Esophagus (tissue), 2 donors: Measurements from ENCODE around the gene ATP13A3. TPM values are rescaled to one million over a fixed set of nuclear protein-coding genes. Genes with fewer than 3 reads are reported as not detected.

Experiments used
- H3K27ac ChIP-seq, 2 donors: one replicate each; pipeline ENCODE4 v1.5.1; 2013; ENCODE audit warnings: low read depth in 2 of 2, mild to moderate bottlenecking in 2 of 2, inconsistent platforms in 1 of 2, low read length in 1 of 2, moderate library complexity in 1 of 2
- H3K27me3 ChIP-seq, 2 donors: one replicate each; pipeline ENCODE4 v1.6.1; 2013; ENCODE audit warnings: low read length in 2 of 2, control low read depth in 1 of 2, mild to moderate bottlenecking in 1 of 2; ENCODE audit not compliant: insufficient read depth in 2 of 2, control insufficient read depth in 1 of 2
- H3K36me3 ChIP-seq, 2 donors: one replicate each; pipeline ENCODE4 v1.6.1; 2013; ENCODE audit warnings: low read length in 1 of 2; ENCODE audit not compliant: control insufficient read depth in 2 of 2, insufficient read depth in 2 of 2
- H3K4me1 ChIP-seq, 2 donors: one replicate each; pipeline ENCODE4 v1.6.1; 2013; ENCODE audit warnings: low read length in 1 of 2; ENCODE audit not compliant: control insufficient read depth in 2 of 2, insufficient read depth in 2 of 2
- H3K4me3 ChIP-seq, 2 donors: one replicate each; pipeline ENCODE4 v1.5.1; 2013; ENCODE audit warnings: low read length in 2 of 2, mild to moderate bottlenecking in 2 of 2, low read depth in 1 of 2, moderate library complexity in 1 of 2
- H3K9me3 ChIP-seq, 2 donors: one replicate each; pipeline ENCODE4 v1.6.1; 2013; ENCODE audit warnings: mild to moderate bottlenecking in 2 of 2, low read depth in 1 of 2, low read length in 1 of 2, moderate library complexity in 1 of 2; ENCODE audit not compliant: control insufficient read depth in 2 of 2, insufficient read depth in 1 of 2
- WGBS, 2 donors: extraction: QIAGEN DNeasy Blood & Tissue Kit; methylation state at CpG; one replicate each; pipeline ENCODE4 v1.1.7; 2013; 5-methylcytosine and 5-hydroxymethylcytosine counted together
- polyA plus RNA-seq, 2 donors: library from polyadenylated mRNA; stranded (reverse); fragments of 200-250 nt; gene quantifications; one replicate each; pipeline ENCODE4 v1.2.3, GENCODE V29; 2013
- donor health status: healthy with polysubstance abuse.
- donor health status: Bipolar disorder and iron deficiency.

The ATP13A3 gene
- polyA plus RNA-seq, 2 donors, result 9.6 to 12.2 TPM

GRCh38 chr3:194431554-194431953, 55.2 kb downstream of the ATP13A3 start:
- WGBS, 2 donors, result 74 to 82% methylated on average over 5 of the region's 5 CpGs
- H3K27ac ChIP-seq, result no peak overlapping the region
- no peaks in the 10 kb centered on the region for H3K9me3 ChIP-seq
- no peaks in the 10 kb centered on the region for H3K27me3 ChIP-seq
- H3K4me3 ChIP-seq, result no peak overlapping the region
- peaks cover 4 to 8% of the 10 kb centered on the region in 2 donors for H3K36me3 ChIP-seq
- no peaks in the 10 kb centered on the region for H3K4me1 ChIP-seq

DNA sequence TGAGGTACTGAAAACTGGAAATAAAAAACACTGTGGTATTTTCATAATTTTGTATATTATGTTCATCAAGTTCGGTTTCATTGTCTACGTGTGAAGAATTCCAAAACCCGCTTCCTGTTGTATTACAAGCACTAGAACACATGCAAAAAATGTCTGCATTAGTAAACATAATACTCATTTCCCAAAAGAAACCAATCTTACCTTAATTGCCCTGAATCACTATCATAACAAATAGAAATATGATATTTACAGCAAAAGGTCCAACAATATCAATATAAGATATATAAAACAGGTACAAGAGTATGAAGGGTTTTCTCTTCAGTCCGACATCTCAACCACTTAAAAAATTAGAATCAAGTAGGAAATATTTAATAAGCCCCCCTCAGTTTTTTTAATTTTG, 61.4 kb downstream of the ATP13A3 start:
- Histone ChIP-seq H3K4me1 (no peaks in the 10 kb centered on the region), H3K36me3 (peaks cover 0 to 3% of the 10 kb centered on the region in 2 donors), H3K4me3 (no peak overlapping the region), H3K27me3 (no peaks in the 10 kb centered on the region), H3K27ac (no peak overlapping the region), H3K9me3 (no peaks in the 10 kb centered on the region)
- WGBS, 2 donors, result 93 to 94% methylated on average over 4 of the region's 4 CpGs

DNA sequence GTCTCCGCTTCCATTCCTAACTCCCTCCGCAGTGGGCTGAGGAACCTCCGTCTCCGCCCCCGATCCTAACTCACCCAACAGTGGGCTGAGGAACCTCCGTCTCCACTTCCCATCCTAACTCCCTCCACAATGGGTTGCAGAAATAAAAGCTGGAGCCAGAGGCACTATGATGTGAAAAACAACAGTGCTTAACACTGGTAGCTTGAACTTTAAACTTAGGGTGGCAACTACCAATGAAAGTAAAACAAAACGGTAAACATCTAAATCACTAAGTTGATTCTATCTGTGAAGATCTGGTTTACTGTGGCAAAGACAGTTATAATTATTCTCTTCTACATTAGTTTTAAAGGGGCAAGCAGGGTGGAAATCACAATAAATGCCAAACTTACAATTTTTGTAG, 61.8 kb downstream of the ATP13A3 start:
- Histone ChIP-seq H3K27ac (no peak overlapping the region), H3K4me1 (no peaks in the 10 kb centered on the region), H3K27me3 (no peaks in the 10 kb centered on the region), H3K9me3 (no peaks in the 10 kb centered on the region), H3K36me3 (peaks cover 0 to 3% of the 10 kb centered on the region in 2 donors), H3K4me3 (no peak overlapping the region)
- WGBS, 2 donors, result 95 to 96% methylated on average over 7 of the region's 7 CpGs

- Histone ChIP-seq H3K4me1 (no peaks in the 10 kb centered on the region), H3K27me3 (no peaks in the 10 kb centered on the region), H3K27ac (no peak overlapping the region), H3K36me3 (peaks cover 0 to 3% of the 10 kb centered on the region in 2 donors), H3K4me3 (no peak overlapping the region), H3K9me3 (no peaks in the 10 kb centered on the region)
- 93 to 100% methylated on average over 1 of the region's 1 CpG for WGBS, 2 donors
Measured at GRCh38 chr3:194424373-194424772, 62.4 kb downstream of the ATP13A3 start.

DNA sequence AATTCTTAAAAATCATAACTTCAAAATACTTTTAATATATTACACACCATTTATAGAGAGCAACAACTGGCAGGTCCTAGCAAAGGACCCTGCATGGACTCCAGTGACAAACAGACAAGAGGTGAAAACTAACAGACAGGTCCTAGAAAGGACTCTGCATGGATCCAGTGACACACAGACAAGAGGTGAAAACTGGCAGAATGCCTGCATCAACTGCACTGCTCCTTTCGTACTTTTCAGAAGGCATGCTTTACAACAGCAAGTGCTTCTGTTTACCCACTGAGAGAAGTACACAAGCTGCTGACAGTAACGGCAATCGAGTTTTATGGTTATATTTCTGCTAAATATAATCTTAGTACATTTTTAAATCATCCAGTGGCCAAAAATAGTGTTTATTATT, 63.5 kb downstream of the ATP13A3 start:
- 79 to 91% methylated on average over 3 of the region's 3 CpGs for WGBS, 2 donors
- Histone ChIP-seq H3K4me1 (no peaks in the 10 kb centered on the region), H3K27ac (no peak overlapping the region), H3K9me3 (no peaks in the 10 kb centered on the region), H3K4me3 (no peak overlapping the region), H3K27me3 (no peaks in the 10 kb centered on the region), H3K36me3 (peaks cover 0 to 3% of the 10 kb centered on the region in 2 donors)

DNA sequence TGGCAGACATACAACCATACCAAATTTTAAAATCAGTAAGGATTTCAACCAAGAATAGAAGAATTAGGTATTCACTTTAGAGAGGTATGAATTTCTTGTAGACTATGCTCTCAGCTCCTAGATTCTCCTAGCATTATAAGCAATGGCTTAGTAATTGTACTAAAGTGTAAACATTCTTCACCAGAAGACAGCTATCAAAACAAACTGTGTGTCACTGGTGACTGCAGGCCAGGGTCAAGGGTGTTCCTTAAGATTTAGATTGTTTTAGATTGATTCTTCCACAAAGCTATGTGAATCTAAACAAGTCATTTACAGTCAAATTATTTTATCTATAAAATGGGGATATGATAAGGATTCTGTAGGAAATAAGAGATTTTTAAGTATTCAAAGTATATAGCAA, 64.6 kb downstream of the ATP13A3 start:
- no peaks in the 10 kb centered on the region for H3K27me3 ChIP-seq
- H3K9me3 ChIP-seq, result no peaks in the 10 kb centered on the region
- peaks cover 0 to 3% of the 10 kb centered on the region in 2 donors for H3K36me3 ChIP-seq
- no peak overlapping the region for H3K27ac ChIP-seq
- no peaks in the 10 kb centered on the region for H3K4me1 ChIP-seq
- no peak overlapping the region for H3K4me3 ChIP-seq

GRCh38 chr3:194418671-194419070, 68.1 kb downstream of the ATP13A3 start:
- 90 to 95% methylated on average over 2 of the region's 2 CpGs for WGBS, 2 donors

DNA sequence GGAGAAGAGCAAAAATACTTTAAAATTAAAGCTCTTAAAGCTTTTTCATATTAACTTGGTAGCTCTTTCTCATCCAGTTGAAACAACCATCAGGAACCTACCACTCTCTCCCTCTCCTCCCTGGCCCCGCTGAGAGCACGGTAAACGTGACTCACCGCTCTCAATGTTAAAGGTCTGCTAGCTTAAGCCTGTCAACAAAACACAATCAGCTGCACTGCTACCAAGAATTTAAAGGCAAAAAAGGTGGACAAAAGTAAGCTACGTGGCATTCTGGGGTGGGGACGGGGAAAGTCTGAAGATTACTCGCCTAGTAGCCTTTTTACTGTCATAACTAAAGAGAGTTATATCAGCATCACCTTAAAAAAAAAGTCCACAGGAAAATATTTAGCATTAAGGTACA, 79.4 kb downstream of the ATP13A3 start:
- H3K4me3 ChIP-seq, result no peak overlapping the region
- 82% methylated on average over 7 of the region's 7 CpGs for WGBS, 2 donors
- no peaks in the 10 kb centered on the region for H3K9me3 ChIP-seq
- no peak overlapping the region for H3K27ac ChIP-seq
- H3K4me1 ChIP-seq, result no peaks in the 10 kb centered on the region
- no peaks in the 10 kb centered on the region for H3K27me3 ChIP-seq
- peaks cover 0 to 7% of the 10 kb centered on the region in 2 donors for H3K36me3 ChIP-seq

More at GRCh38 chr3:194418671-194419070, 68.1 kb downstream of the ATP13A3 start:
- H3K27ac ChIP-seq, result no peak overlapping the region
- no peak overlapping the region for H3K4me3 ChIP-seq
- H3K27me3 ChIP-seq, result no peaks in the 10 kb centered on the region
- H3K36me3 ChIP-seq, result no peaks in the 10 kb centered on the region
- H3K4me1 ChIP-seq, result no peaks in the 10 kb centered on the region
- no peaks in the 10 kb centered on the region for H3K9me3 ChIP-seq

DNA sequence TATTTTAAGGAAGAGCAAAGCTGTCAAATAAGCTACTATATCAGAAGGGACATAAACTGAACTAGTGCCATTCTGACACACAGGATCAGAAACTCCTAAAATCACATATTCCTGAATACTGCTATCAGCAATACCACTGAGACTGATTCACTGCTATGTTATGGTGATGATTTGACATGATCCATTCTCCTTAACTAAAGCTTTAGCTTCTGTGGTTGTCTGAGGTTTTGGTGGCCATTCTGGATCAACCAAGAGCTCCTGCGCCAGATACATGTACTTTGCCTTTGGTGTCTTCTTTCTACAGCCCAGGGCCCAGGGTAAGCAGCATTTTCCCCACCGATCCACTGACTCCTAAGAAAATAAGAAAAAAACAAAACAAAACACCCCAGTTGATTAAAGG, 81.0 kb downstream of the ATP13A3 start:
- no peaks in the 10 kb centered on the region for H3K4me1 ChIP-seq
- H3K27me3 ChIP-seq, result no peaks in the 10 kb centered on the region
- H3K27ac ChIP-seq, result no peak overlapping the region
- H3K36me3 ChIP-seq, result peaks cover 0 to 2% of the 10 kb centered on the region in 2 donors
- H3K4me3 ChIP-seq, result no peak overlapping the region
- WGBS, 2 donors, result 97 to 99% methylated on average over 2 of the region's 2 CpGs
- H3K9me3 ChIP-seq, result no peaks in the 10 kb centered on the region

DNA sequence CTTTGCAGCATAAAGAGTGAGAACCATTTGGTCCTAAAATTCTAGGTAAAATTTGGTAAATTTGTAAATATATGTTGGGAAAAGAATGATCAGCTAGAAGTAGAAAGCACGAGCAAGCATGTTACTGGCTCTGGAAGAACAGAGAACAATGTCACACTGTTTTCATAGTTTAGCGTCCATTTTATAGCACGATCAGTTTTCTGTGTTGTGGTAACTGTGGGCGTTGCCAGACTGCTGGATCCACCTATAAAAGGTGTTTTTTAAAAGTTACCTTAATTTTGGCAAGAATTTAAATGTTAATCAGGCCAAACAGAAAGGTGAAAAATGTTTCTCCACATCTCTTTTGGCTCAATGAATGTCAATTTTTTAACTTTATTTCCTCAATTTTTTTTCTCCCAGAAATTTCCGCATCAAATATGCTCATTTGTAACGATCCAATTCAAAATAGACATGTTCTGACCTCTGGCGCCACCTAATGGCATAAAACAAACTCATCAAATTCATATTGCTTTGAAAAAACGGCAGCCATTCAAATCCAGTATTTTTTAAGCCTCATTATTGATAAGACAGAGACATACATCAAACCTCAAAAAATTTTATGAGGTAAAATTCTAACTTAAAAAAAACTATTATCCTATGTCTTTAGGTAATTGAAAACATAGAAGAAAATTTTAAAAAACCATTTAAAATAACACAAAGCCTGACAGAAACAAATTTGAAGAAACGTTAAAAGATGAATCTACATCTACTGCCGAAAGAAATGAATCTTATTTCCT, 82.2 kb downstream of the ATP13A3 start:
- Histone ChIP-seq H3K36me3 (peaks cover 0 to 2% of the 10 kb centered on the region in 2 donors), H3K4me1 (no peaks in the 10 kb centered on the region), H3K27me3 (no peaks in the 10 kb centered on the region), H3K4me3 (no peak overlapping the region), H3K9me3 (no peaks in the 10 kb centered on the region), H3K27ac (no peak overlapping the region)
- 36 to 40% methylated on average over 10 of the region's 10 CpGs for WGBS, 2 donors
